ENCODE measurements around the gene AUTS2.

AUTS2 gene

GRCh38 chr7:69663911-69664832 lies 65.9 kb downstream of the AUTS2 start:
- H3K27me3 ChIP-seq = no peaks in the 10 kb centered on the region
- TF ChIP-seq, protein P1, sequence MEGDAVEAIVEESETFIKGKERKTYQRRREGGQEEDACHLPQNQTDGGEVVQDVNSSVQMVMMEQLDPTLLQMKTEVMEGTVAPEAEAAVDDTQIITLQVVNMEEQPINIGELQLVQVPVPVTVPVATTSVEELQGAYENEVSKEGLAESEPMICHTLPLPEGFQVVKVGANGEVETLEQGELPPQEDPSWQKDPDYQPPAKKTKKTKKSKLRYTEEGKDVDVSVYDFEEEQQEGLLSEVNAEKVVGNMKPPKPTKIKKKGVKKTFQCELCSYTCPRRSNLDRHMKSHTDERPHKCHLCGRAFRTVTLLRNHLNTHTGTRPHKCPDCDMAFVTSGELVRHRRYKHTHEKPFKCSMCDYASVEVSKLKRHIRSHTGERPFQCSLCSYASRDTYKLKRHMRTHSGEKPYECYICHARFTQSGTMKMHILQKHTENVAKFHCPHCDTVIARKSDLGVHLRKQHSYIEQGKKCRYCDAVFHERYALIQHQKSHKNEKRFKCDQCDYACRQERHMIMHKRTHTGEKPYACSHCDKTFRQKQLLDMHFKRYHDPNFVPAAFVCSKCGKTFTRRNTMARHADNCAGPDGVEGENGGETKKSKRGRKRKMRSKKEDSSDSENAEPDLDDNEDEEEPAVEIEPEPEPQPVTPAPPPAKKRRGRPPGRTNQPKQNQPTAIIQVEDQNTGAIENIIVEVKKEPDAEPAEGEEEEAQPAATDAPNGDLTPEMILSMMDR (IDR thresholded peaks at IDR 0.05) = no peak

DNA sequence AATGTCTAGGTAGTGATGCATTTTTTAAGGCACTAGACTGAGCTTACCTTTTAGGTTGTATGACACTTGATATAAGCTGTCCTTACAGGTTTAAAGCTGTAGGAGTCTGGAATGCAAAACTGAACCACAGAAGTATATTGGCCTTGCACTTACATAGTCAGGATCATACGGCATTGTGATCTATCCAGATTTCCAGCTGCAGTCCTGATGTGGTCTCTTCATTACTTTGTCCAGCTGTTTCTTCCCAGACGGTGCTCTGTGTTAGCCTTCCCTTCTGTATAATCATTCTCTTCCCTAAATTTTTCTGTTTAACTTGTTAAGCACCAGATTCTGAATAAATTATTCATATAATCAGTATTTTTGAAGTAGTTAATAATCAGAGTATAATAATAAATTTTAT lies 67.1 kb downstream of the AUTS2 start:
- no peak overlapping the region for H3K27ac ChIP-seq
- TF ChIP-seq, protein P1 (IDR thresholded peaks at IDR 0.05) = no peak

More at GRCh38 chr7:69663911-69664832, 65.9 kb downstream of the AUTS2 start:
- H3K27ac ChIP-seq = no peak overlapping the region
- no peaks in the 10 kb centered on the region for H3K4me1 ChIP-seq (ENCODE audit: control insufficient read depth in 1 of 2, insufficient read depth in 1 of 2, low read depth in 1 of 2, low read length in 1 of 2)
- H3K36me3 ChIP-seq = no peaks in the 10 kb centered on the region
- H3K4me3 ChIP-seq (ENCODE audit: low read depth in 1 of 2, low read length in 1 of 2) = no peak overlapping the region
- no peaks in the 10 kb centered on the region for H3K9me3 ChIP-seq

DNA sequence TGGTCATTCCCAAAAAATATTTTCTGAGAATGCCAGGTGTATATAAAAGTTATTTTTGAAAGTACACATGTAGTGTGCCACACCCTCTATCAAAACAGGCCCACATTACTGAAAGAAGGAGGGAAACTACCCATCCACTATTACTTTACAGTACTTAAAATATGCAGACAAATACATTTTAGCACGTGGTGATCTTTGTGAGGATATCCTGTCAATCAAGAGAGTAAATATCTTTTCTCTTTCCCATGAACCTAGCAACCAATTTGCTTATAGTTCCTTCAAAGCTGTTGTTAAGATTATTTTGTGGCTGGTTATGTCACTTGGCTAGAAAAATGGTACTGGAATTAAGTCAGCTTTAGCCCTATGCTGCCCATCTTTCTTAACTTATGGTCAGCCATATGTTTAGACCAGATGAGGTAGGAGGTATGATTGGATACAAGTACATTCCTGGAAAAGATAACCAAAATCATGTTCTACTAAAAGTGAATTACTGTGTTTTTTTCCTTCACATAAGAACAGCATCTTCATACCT lies 70.1 kb downstream of the AUTS2 start:
- Histone ChIP-seq H3K4me3 (ENCODE audit: low read depth in 1 of 2, low read length in 1 of 2) (no peak overlapping the region), H3K27ac (no peak overlapping the region), H3K36me3 (no peaks in the 10 kb centered on the region), H3K4me1 (ENCODE audit: control insufficient read depth in 1 of 2, insufficient read depth in 1 of 2, low read depth in 1 of 2, low read length in 1 of 2) (peaks cover 10 to 11% of the 10 kb centered on the region in 2 experiments), H3K9me3 (no peaks in the 10 kb centered on the region), H3K27me3 (no peaks in the 10 kb centered on the region)
- TF ChIP-seq, protein P1 (IDR thresholded peaks at IDR 0.05) = no peak

More for the DNA sequence above, 67.1 kb downstream of the AUTS2 start:
- H3K9me3 ChIP-seq = no peaks in the 10 kb centered on the region
- no peaks in the 10 kb centered on the region for H3K36me3 ChIP-seq
- no peak overlapping the region for H3K4me3 ChIP-seq (ENCODE audit: low read depth in 1 of 2, low read length in 1 of 2)
- H3K4me1 ChIP-seq (ENCODE audit: control insufficient read depth in 1 of 2, insufficient read depth in 1 of 2, low read depth in 1 of 2, low read length in 1 of 2) = no peaks in the 10 kb centered on the region
- no peaks in the 10 kb centered on the region for H3K27me3 ChIP-seq

- Histone ChIP-seq H3K36me3 (no peaks in the 10 kb centered on the region), H3K4me1 (ENCODE audit: control insufficient read depth in 1 of 2, insufficient read depth in 1 of 2, low read depth in 1 of 2, low read length in 1 of 2) (peaks cover 10 to 11% of the 10 kb centered on the region in 2 experiments), H3K4me3 (ENCODE audit: low read depth in 1 of 2, low read length in 1 of 2) (no peak overlapping the region), H3K27me3 (no peaks in the 10 kb centered on the region), H3K9me3 (no peaks in the 10 kb centered on the region), H3K27ac (no peak overlapping the region)
- TF ChIP-seq, protein P1 (IDR thresholded peaks at IDR 0.05) = no peak
Measured at GRCh38 chr7:69670701-69671100, 72.4 kb downstream of the AUTS2 start.

GRCh38 chr7:69673074-69673473 lies 74.8 kb downstream of the AUTS2 start:
- TF ChIP-seq, protein P1 (IDR thresholded peaks at IDR 0.05) = no peak
- Histone ChIP-seq H3K4me1 (ENCODE audit: control insufficient read depth in 1 of 2, insufficient read depth in 1 of 2, low read depth in 1 of 2, low read length in 1 of 2) (peaks cover 10 to 11% of the 10 kb centered on the region in 2 experiments), H3K4me3 (ENCODE audit: low read depth in 1 of 2, low read length in 1 of 2) (no peak overlapping the region), H3K27me3 (no peaks in the 10 kb centered on the region), H3K36me3 (no peaks in the 10 kb centered on the region), H3K27ac (no peak overlapping the region), H3K9me3 (no peaks in the 10 kb centered on the region)

All from neutrophil (primary cell).